Subcutaneous adipose tissue (tissue), 4 donors: ENCODE data around the gene FARS2. TPM values are rescaled to one million over a fixed set of nuclear protein-coding genes. Genes with fewer than 3 reads are reported as not detected.

Source experiments
- total RNA-seq, 4 donors: library from RNA; depleted of rRNA; stranded (reverse); fragments of >200 nt; gene quantifications; one replicate each; pipeline ENCODE4 v1.1.0, GENCODE V29; 2016
- TF ChIP-seq, protein P1 (sequence below): fragments of 450-650 bp; IDR thresholded peaks from one replicate; pipeline ENCODE4 v1.5.1; 2016; ENCODE audit warnings: low read depth, mild to moderate bottlenecking, control low read depth, antibody characterized with exemption, moderate library complexity

Gene FARS2
- total RNA-seq, 4 donors from 2014 or later: 6.2 to 13.6 (median 11.3) TPM

DNA sequence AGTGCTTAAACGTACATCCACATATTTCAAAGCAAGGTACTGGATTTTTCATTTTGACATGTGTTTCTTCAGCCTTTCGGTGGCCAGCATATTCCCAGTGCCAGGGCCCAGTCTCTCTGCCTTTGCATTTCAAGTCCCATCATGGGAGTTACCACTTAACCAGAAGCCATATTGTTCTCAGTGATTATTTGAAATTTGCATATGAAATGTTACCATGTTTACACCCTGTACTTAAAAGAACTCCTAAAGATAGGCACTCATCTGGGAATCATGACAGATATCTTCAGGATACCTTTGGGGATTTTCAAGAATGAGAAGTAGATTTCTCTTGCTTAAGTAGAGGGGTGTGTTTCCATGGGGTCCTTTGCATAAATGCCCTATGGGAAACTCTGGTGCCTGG is 377.9 kb downstream of the FARS2 start:
- TF ChIP-seq, protein P1, sequence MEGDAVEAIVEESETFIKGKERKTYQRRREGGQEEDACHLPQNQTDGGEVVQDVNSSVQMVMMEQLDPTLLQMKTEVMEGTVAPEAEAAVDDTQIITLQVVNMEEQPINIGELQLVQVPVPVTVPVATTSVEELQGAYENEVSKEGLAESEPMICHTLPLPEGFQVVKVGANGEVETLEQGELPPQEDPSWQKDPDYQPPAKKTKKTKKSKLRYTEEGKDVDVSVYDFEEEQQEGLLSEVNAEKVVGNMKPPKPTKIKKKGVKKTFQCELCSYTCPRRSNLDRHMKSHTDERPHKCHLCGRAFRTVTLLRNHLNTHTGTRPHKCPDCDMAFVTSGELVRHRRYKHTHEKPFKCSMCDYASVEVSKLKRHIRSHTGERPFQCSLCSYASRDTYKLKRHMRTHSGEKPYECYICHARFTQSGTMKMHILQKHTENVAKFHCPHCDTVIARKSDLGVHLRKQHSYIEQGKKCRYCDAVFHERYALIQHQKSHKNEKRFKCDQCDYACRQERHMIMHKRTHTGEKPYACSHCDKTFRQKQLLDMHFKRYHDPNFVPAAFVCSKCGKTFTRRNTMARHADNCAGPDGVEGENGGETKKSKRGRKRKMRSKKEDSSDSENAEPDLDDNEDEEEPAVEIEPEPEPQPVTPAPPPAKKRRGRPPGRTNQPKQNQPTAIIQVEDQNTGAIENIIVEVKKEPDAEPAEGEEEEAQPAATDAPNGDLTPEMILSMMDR: no peak

DNA sequence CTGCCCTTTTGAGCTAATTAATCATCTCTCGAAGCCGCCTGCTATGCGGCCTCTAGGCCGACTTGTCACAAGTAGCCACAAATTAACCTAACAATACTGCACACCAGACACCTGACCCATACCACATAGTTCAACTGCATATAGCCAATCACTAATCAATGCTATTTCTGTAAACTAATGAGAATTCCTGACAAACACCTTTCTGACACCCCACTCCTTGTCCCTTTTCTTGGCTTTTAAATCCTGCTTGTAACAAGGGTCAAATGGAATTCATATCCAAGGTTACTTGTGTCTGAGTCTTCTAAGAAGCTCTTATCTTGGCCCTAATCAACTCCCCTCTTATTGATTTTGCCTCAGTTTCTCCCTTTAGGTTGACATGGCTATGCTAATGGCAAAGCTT is 379.3 kb downstream of the FARS2 start:
- TF ChIP-seq, protein P1: no peak

DNA sequence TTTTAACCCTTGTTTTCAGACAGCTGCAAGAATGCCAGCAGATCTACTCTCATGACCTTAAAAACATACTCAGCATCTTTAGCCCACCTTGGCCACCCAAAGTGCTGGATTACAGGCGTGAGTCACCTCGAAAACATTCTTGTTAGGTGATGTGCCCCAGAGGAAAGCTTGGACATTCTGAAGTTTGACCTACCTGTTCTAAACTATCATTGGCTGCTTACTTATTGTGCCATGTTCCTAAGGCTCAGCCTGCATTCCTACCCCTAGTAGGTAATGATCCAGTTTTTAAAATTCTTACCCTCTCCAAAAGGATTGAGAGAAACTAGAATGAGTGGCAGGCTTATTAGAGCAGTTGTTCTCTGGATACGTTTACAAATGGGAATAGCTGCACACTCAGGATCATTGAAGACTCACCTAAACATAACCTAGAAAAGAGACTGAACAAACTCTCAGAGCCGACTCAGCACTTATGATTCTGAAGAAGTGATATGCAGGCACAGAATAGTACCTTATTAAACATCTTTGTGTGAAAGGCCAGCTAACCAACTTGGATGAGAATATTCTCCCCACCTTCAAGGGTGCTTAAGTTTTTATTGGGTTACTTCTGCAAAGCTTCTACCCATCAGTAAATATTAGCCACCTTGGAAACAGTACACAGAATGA is 383.3 kb downstream of the FARS2 start:
- TF ChIP-seq, protein P1: no peak

DNA sequence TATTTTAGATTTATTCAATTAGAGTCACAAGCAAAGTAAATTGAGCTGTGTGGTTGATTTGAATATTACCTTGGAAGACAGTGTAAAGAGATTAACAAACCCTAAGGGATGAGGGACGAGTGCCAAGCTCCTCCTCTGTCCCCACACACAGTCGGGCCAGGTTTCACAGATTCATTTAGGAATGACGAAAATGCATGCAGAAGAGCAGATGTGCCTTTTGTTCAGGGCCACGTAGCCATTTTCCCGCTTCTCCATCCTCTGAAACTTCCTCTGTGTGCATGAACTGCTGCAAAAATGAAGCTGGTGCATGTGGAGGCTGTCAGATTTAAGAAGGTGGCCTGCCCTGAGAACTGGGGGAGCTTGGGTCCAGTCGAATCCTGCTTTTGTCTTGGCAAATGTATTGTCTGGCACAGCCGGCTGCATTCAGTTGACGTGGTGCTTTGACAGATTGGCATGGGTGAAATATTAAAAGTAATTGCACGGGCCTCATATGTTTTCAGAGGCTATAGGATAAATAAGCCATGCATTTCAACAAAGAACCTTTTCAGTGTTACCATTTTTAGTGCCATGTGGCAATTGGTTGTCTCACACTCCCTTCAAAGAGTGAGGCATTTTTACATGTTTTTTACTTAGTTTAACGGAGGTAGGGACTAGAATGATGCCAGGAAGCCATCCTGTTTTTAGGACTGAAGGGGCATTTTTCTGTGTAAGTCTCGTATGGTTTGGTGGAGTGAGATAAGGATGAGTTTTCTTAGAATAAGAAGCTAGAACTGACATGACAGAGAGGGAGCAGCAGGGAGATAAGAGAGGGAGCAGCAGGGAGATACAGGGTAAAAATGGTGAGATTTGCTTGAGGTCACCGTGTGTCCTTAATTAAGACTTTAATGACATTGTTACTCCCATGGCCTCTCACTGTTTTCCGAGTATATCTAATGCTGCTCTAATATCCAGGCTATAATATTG is 384.3 kb downstream of the FARS2 start:
- TF ChIP-seq, protein P1: no peak

- TF ChIP-seq, protein P1: no peak
Observed at GRCh38 chr6:5652406-5653137, 391.3 kb downstream of the FARS2 start.

- TF ChIP-seq, protein P1: no peak
Observed at GRCh38 chr6:5653801-5654200, 392.5 kb downstream of the FARS2 start.
